Astrocyte (in vitro differentiated cells and primary cell): ENCODE measurements around the gene SORT1.

Experiments
- CTCF ChIP-seq: IDR thresholded peaks from 2 replicates; pipeline ENCODE4 v1.5.1; 2011; ENCODE audit warnings: low read depth, mild to moderate bottlenecking, inconsistent platforms, low read length, moderate library complexity; ENCODE audit not compliant: insufficient read depth
- EZH2 ChIP-seq: IDR thresholded peaks from 2 replicates; pipeline ENCODE4 v1.6.1; 2012; ENCODE audit warnings: mild to moderate bottlenecking, low read length, inconsistent platforms; ENCODE audit not compliant: insufficient read depth

GRCh38 chr1:109265741-109266330, 131.9 kb downstream of the SORT1 start:
- TF ChIP-seq CTCF = no peak
- TF ChIP-seq EZH2 = no peak
